Mucosa of gallbladder (tissue), 1 donor: ENCODE results near the gene KDM2B. TPM values are rescaled to one million over a fixed set of nuclear protein-coding genes. Genes with fewer than 3 reads are reported as not detected.
"Not testable (repeated sequence)": the region's sequence is repeated elsewhere in the genome, so short reads cannot be mapped to it uniquely, and the experiment has no call there.

Experiments
- DNase-seq: peaks from one replicate; pipeline ENCODE4 v3.0.0-alpha.2; 2020; ENCODE audit warnings: low spot score
- total RNA-seq: library from RNA; stranded (reverse); gene quantifications from one replicate; pipeline ENCODE4 v1.2.1, GENCODE V29; 2021
- donor health status: DM: no; HTN: no; CAD: no.

Gene KDM2B
- total RNA-seq, 1 donor from 2014 or later, result 26.9 TPM

- DNase-seq, result no peak
These were observed 77.4 kb downstream of the KDM2B start for GRCh38 chr12:121503395-121503794.

GRCh38 chr12:121501946-121502345 is 78.9 kb downstream of the KDM2B start:
- no peak for DNase-seq

- peak; percentile 73 for DNase-seq
These were observed 80.7 kb downstream of the KDM2B start for GRCh38 chr12:121499929-121500793.

- no peak for DNase-seq
These were observed 85.1 kb downstream of the KDM2B start for GRCh38 chr12:121495746-121496145.

- DNase-seq, result no peak
These were observed 86.6 kb downstream of the KDM2B start for GRCh38 chr12:121494093-121494787.

GRCh38 chr12:121490401-121491281 is 90.2 kb downstream of the KDM2B start:
- no peak for DNase-seq

GRCh38 chr12:121489874-121490273 is 90.9 kb downstream of the KDM2B start:
- no peak for DNase-seq

GRCh38 chr12:121484967-121485366 is 95.9 kb downstream of the KDM2B start:
- no peak for DNase-seq

GRCh38 chr12:121484564-121484963 is 96.3 kb downstream of the KDM2B start:
- DNase-seq, result not testable (repeated sequence)

GRCh38 chr12:121483949-121484348 is 96.9 kb downstream of the KDM2B start:
- DNase-seq, result no peak

GRCh38 chr12:121476477-121476876 is 104.3 kb downstream of the KDM2B start:
- DNase-seq, result no peak

GRCh38 chr12:121475279-121475678 is 105.5 kb downstream of the KDM2B start:
- DNase-seq, result no peak

GRCh38 chr12:121472150-121472905 is 108.5 kb downstream of the KDM2B start:
- DNase-seq, result no peak

GRCh38 chr12:121470751-121471150 is 110.1 kb downstream of the KDM2B start:
- no peak for DNase-seq

GRCh38 chr12:121468499-121468801 is 112.4 kb downstream of the KDM2B start:
- no peak for DNase-seq

- peak; percentile 22 for DNase-seq
These were observed 113.0 kb downstream of the KDM2B start for GRCh38 chr12:121467638-121468498.

GRCh38 chr12:121466794-121467637 is 113.8 kb downstream of the KDM2B start:
- peak; percentile 92 for DNase-seq

- no peak for DNase-seq
These were observed 114.7 kb downstream of the KDM2B start for GRCh38 chr12:121465921-121466793.

- no peak for DNase-seq
These were observed 116.5 kb downstream of the KDM2B start for GRCh38 chr12:121464331-121464730.
